ENCODE data around the gene ST8SIA1.

Gene ST8SIA1

GRCh38 chr12:22228022-22228875 is 106.3 kb downstream of the ST8SIA1 start:
- Histone ChIP-seq H3K27ac (replicated peaks) (no peak overlapping the region), H3K4me3 (replicated peaks; ENCODE audit: insufficient read depth, low read length) (no peak overlapping the region), H3K27me3 (ENCODE audit: insufficient read depth, poor library complexity, severe bottlenecking) (no peaks in the 10 kb centered on the region)
- TF ChIP-seq GABPA (IDR thresholded peaks at IDR 0.05; ENCODE audit: low read depth), result no peak
- no peak for TF ChIP-seq REST (IDR thresholded peaks at IDR 0.05; ENCODE audit: insufficient replicate concordance, low read depth)
- no peak for DNase-seq (ENCODE audit: low read depth in 1 of 2, low spot score in 1 of 2)

GRCh38 chr12:22223356-22223755 is 111.2 kb downstream of the ST8SIA1 start:
- no peaks in the 10 kb centered on the region for H3K27me3 ChIP-seq (ENCODE audit: insufficient read depth, poor library complexity, severe bottlenecking)
- no peak for DNase-seq (ENCODE audit: low read depth in 1 of 2, low spot score in 1 of 2)
- TF ChIP-seq REST (IDR thresholded peaks at IDR 0.05; ENCODE audit: insufficient replicate concordance, low read depth) (no peak), GABPA (IDR thresholded peaks at IDR 0.05; ENCODE audit: low read depth) (no peak), CTCF (IDR thresholded peaks at IDR 0.05; ENCODE audit: insufficient read depth, low read length) (no peak), SPI1 (IDR thresholded peaks at IDR 0.05; ENCODE audit: borderline replicate concordance, low read depth) (no peak), POLR2AphosphoS5 (IDR thresholded peaks at IDR 0.05; ENCODE audit: low read depth) (no peak)
- H3K27ac ChIP-seq (replicated peaks), result no peak overlapping the region
- no peak overlapping the region for H3K4me3 ChIP-seq (replicated peaks; ENCODE audit: insufficient read depth, low read length)

DNA sequence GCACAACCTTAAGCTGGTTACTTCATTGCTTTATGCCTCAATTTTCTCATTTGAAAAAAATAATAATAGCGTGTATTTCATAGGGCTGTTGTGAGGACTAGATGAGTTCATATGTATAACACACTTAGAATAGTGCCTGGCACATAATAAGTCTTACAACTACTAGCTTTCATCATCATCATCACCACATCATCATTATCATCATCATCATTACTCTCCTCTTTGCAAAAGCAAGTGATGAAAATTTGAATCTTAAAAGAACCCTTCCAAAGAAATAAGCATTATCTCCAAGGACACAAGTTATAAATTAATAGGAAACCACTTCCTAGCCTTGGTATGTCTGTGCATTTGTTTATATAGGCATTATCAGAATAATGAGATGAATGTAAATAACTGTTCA is 117.0 kb downstream of the ST8SIA1 start:
- DNase-seq (ENCODE audit: low read depth in 1 of 2, low spot score in 1 of 2), result no peak
- TF ChIP-seq SPI1 (IDR thresholded peaks at IDR 0.05; ENCODE audit: borderline replicate concordance, low read depth) (no peak), CTCF (IDR thresholded peaks at IDR 0.05; ENCODE audit: insufficient read depth, low read length) (no peak), GABPA (IDR thresholded peaks at IDR 0.05; ENCODE audit: low read depth) (no peak), POLR2AphosphoS5 (IDR thresholded peaks at IDR 0.05; ENCODE audit: low read depth) (no peak), REST (IDR thresholded peaks at IDR 0.05; ENCODE audit: insufficient replicate concordance, low read depth) (no peak)
- no peak overlapping the region for H3K27ac ChIP-seq (replicated peaks)
- no peaks in the 10 kb centered on the region for H3K27me3 ChIP-seq (ENCODE audit: insufficient read depth, poor library complexity, severe bottlenecking)
- H3K4me3 ChIP-seq (replicated peaks; ENCODE audit: insufficient read depth, low read length), result no peak overlapping the region

Data from HL-60 (cell line).